ENCODE data around the gene CDH20. TPM values are rescaled to one million over a fixed set of nuclear protein-coding genes. Genes with fewer than 3 reads are reported as not detected.

The CDH20 gene
- total RNA-seq, 4 donors from 2014 or later, result 0.14 TPM; not detected in 3

GRCh38 chr18:61352611-61353010, 19.4 kb downstream of the CDH20 start:
- Histone ChIP-seq H3K27me3 (no peaks in the 10 kb centered on the region), H3K4me3 (no peak overlapping the region), H3K4me1 (peaks cover 0 to 5% (median 2%) of the 10 kb centered on the region in 4 donors), H3K9me3 (no peaks in the 10 kb centered on the region), H3K36me3 (no peaks in the 10 kb centered on the region), H3K27ac (no peak overlapping the region)
- TF ChIP-seq EP300 (IDR thresholded peaks at IDR 0.05; ENCODE audit: low read depth), result no peak
- no peak for TF ChIP-seq CTCF (IDR thresholded peaks at IDR 0.05)
- TF ChIP-seq POLR2A (IDR thresholded peaks at IDR 0.05), result no peak
- TF ChIP-seq POLR2AphosphoS5 (IDR thresholded peaks at IDR 0.05), result no peak
- DNase-seq, result no peak
- intact Hi-C loops (cut with DNase I; ENCODE audit: low total_unique reads), result no loop called here
- in situ Hi-C loops (cut with MboI; ENCODE audit: low pct_ligation_motif_present in 1 of 4, low pct_unique_long_range_greater_than_20kb in 1 of 4, low sequenced_read_pairs in 3 of 4), result no loop called here

GRCh38 chr18:61360404-61361383, 27.5 kb downstream of the CDH20 start:
- WGBS, 2 donors (ENCODE audit: low coverage in 1 of 2), result 51 to 55% methylated on average over 7 of the region's 7 CpGs
- intact Hi-C loops (cut with DNase I; ENCODE audit: low total_unique reads) (no loop called here), in situ Hi-C loops (cut with MboI; ENCODE audit: low pct_ligation_motif_present in 1 of 4, low pct_unique_long_range_greater_than_20kb in 1 of 4, low sequenced_read_pairs in 3 of 4) (no loop called here)
- no peak for DNase-seq
- no peaks in the 10 kb centered on the region for H3K9me3 ChIP-seq
- no peak overlapping the region for H3K27ac ChIP-seq
- no peaks in the 10 kb centered on the region for H3K27me3 ChIP-seq
- H3K4me3 ChIP-seq, result no peak overlapping the region
- no peaks in the 10 kb centered on the region for H3K36me3 ChIP-seq
- H3K4me1 ChIP-seq, result no peaks in the 10 kb centered on the region
- no peak for TF ChIP-seq EP300 (IDR thresholded peaks at IDR 0.05; ENCODE audit: low read depth)
- TF ChIP-seq POLR2AphosphoS5 (IDR thresholded peaks at IDR 0.05), result no peak
- TF ChIP-seq POLR2A (IDR thresholded peaks at IDR 0.05), result no peak
- TF ChIP-seq CTCF (IDR thresholded peaks at IDR 0.05), result no peak

- H3K9me3 ChIP-seq, result no peaks in the 10 kb centered on the region
- 83 to 85% methylated on average over 1 of the region's 1 CpG for WGBS, 2 donors (ENCODE audit: low coverage in 1 of 2)
- no peak overlapping the region for H3K4me3 ChIP-seq
- H3K36me3 ChIP-seq, result no peaks in the 10 kb centered on the region
- no peaks in the 10 kb centered on the region for H3K27me3 ChIP-seq
- intact Hi-C loops (cut with DNase I; ENCODE audit: low total_unique reads) (no loop called here), in situ Hi-C loops (cut with MboI; ENCODE audit: low pct_ligation_motif_present in 1 of 4, low pct_unique_long_range_greater_than_20kb in 1 of 4, low sequenced_read_pairs in 3 of 4) (no loop called here)
- H3K4me1 ChIP-seq, result no peaks in the 10 kb centered on the region
- H3K27ac ChIP-seq, result no peak overlapping the region
- TF ChIP-seq POLR2AphosphoS5 (IDR thresholded peaks at IDR 0.05), result no peak
- no peak for TF ChIP-seq POLR2A (IDR thresholded peaks at IDR 0.05)
- no peak for TF ChIP-seq CTCF (IDR thresholded peaks at IDR 0.05)
- no peak for TF ChIP-seq EP300 (IDR thresholded peaks at IDR 0.05; ENCODE audit: low read depth)
- no peak for DNase-seq
Measured at GRCh38 chr18:61362511-61362910, 29.3 kb downstream of the CDH20 start.

- Histone ChIP-seq H3K4me1 (no peaks in the 10 kb centered on the region), H3K36me3 (no peaks in the 10 kb centered on the region), H3K27ac (no peak overlapping the region), H3K9me3 (no peaks in the 10 kb centered on the region), H3K4me3 (no peak overlapping the region), H3K27me3 (no peaks in the 10 kb centered on the region)
- TF ChIP-seq POLR2AphosphoS5 (IDR thresholded peaks at IDR 0.05) (no peak), POLR2A (IDR thresholded peaks at IDR 0.05) (no peak)
- in situ Hi-C loops (cut with MboI; ENCODE audit: low pct_ligation_motif_present in 1 of 4, low pct_unique_long_range_greater_than_20kb in 1 of 4, low sequenced_read_pairs in 3 of 4) (no loop called here), intact Hi-C loops (cut with DNase I; ENCODE audit: low total_unique reads) (no loop called here)
- no peak for DNase-seq
- 82 to 84% methylated on average over 1 of the region's 1 CpG for whole genome bisulfite sequencing, 2 donors (ENCODE audit: low coverage in 1 of 2)
Measured at GRCh38 chr18:61364953-61365352, 31.7 kb downstream of the CDH20 start.

Measured in transverse colon (tissue), 4 donors.